GM12878 (cell line): Measurements from ENCODE around the gene SEPTIN10. TPM values are rescaled to one million over a fixed set of nuclear protein-coding genes. Genes with fewer than 3 reads are reported as not detected.

Source experiments
- ATAC-seq: fragments of 200-7000 bp; cut with Tn5 transposase; 3 replicates; pipeline ENCODE4 v1.9.1; 2020; ENCODE audit warnings: mild to moderate bottlenecking, moderate library complexity
- BruUV-seq: library from RNA; stranded (reverse); fragments of 400-500 nt; replicated peaks from 2 replicates; lab custom pipeline; 2021; lab: Mats Ljungman, UMichigan
- CTCF ChIA-PET: fragments of 300-600 bp; sonication (Branson Sonifier 250); formaldehyde crosslinking; extraction: SDS; loops from one replicate; lab custom pipeline; 2021; ENCODE audit warnings: inconsistent platforms; lab: Yijun Ruan, JAX
- POLR2A ChIA-PET: fragments of 350-600 bp; formaldehyde crosslinking; extraction: SDS; loops from one replicate; lab custom pipeline; 2021; ENCODE audit warnings: inconsistent platforms; lab: Charles Lee
- RAD21 ChIA-PET: fragments of 300-600 bp; sonication (Branson Sonifier 250); formaldehyde crosslinking; loops from one replicate; lab custom pipeline; 2023; ENCODE audit warnings: antibody characterized with exemption; ENCODE audit not compliant: unreplicated experiment; lab: Charles Lee
- SMC1A ChIA-PET: fragments of 300-600 bp; sonication (Branson Sonifier 250); formaldehyde crosslinking; loops from one replicate; lab custom pipeline; 2023; ENCODE audit not compliant: unreplicated experiment, uncharacterized antibody; lab: Charles Lee
- DNase-seq: peaks from one replicate; pipeline ENCODE4 v3.0.0-alpha.2; 2011; ENCODE audit warnings: low read depth, low spot score
- FAIRE-seq: peaks from 3 replicates; lab custom pipeline; 2011; peaks lifted over from hg19 to GRCh38; lab: Jason Lieb, UNC
- H2AFZ ChIP-seq: 2 replicates; pipeline ENCODE4 v1.6.0; 2011; ENCODE audit warnings: low read depth, low read length, control low read depth; ENCODE audit not compliant: control insufficient read depth
- H3K27ac ChIP-seq: 2 replicates; pipeline ENCODE4 v1.5.1; 2011; ENCODE audit warnings: control low read depth; ENCODE audit not compliant: control insufficient read depth, insufficient read depth
- H3K27me3 ChIP-seq, 2 experiments: replicated peaks in 1 of 2; 2 replicates each; pipeline versions ENCODE4 v1.6.0 to v1.6.1; 2011; ENCODE audit warnings: low read length in 1 of 2; ENCODE audit not compliant: control insufficient read depth in 2 of 2, insufficient read depth in 2 of 2
- H3K36me3 ChIP-seq, 2 experiments: 2 replicates each; pipeline ENCODE4 v1.5.1; 2011; ENCODE audit warnings: low read length in 1 of 2; ENCODE audit not compliant: control insufficient read depth in 2 of 2, insufficient read depth in 2 of 2
- H3K4me1 ChIP-seq: 2 replicates; pipeline ENCODE4 v1.6.1; 2011; ENCODE audit warnings: mild to moderate bottlenecking, low read length, moderate library complexity, mixed read lengths; ENCODE audit not compliant: control insufficient read depth, insufficient read depth
- H3K4me2 ChIP-seq: 2 replicates; pipeline ENCODE4 v1.6.0; 2011; ENCODE audit warnings: control low read depth; ENCODE audit not compliant: control insufficient read depth, insufficient read depth
- H3K4me3 ChIP-seq: fragments of 200-600 bp; sonication (generic); 2 replicates; pipeline ENCODE4 v1.5.1; 2016
- H3K79me2 ChIP-seq: 2 replicates; pipeline ENCODE4 v1.6.0; 2011; ENCODE audit warnings: low read length; ENCODE audit not compliant: control insufficient read depth, insufficient read depth
- H3K9ac ChIP-seq: 2 replicates; pipeline ENCODE4 v1.8.0; 2011; ENCODE audit warnings: low read length, control low read depth, mixed read lengths; ENCODE audit not compliant: control insufficient read depth, insufficient read depth
- H3K9me3 ChIP-seq: replicated peaks from 3 replicates; pipeline ENCODE4 v1.5.1; 2011; ENCODE audit warnings: mild to moderate bottlenecking, low read length; ENCODE audit not compliant: control insufficient read depth, insufficient read depth
- H4K20me1 ChIP-seq: 2 replicates; pipeline ENCODE4 v1.6.0; 2011; ENCODE audit not compliant: control insufficient read depth, insufficient read depth
- ATF2 ChIP-seq: IDR thresholded peaks from 2 replicates; pipeline ENCODE4 v1.6.1; 2012; ENCODE audit warnings: low read length, inconsistent platforms
- DPF2 ChIP-seq: fragments of 450-650 bp; IDR thresholded peaks from 2 replicates; pipeline ENCODE4 v1.6.1; 2017; ENCODE audit warnings: mild to moderate bottlenecking
- EP300 ChIP-seq, 2 experiments: fragments of 150-350 bp in 1 of 2; IDR thresholded peaks; 2 replicates each; pipeline ENCODE4 v1.6.1; 2011 to 2012; ENCODE audit warnings: low read depth in 2 of 2, low read length in 2 of 2, borderline replicate concordance in 1 of 2, improper control_type of control experiment in 1 of 2, inconsistent platforms in 1 of 2; ENCODE audit not compliant: control insufficient read depth in 1 of 2
- HDAC2 ChIP-seq: fragments of 200-600 bp; sonication (generic); IDR thresholded peaks from 2 replicates; pipeline ENCODE4 v1.6.1; 2017
- POU2F2 ChIP-seq: IDR thresholded peaks from 3 replicates; pipeline ENCODE4 v1.6.1; 2011; ENCODE audit warnings: low read depth, mild to moderate bottlenecking, low read length, borderline replicate concordance
- PRDM15 ChIP-seq: fragments of 450-650 bp; formaldehyde crosslinking; IDR thresholded peaks from 2 replicates; pipeline ENCODE4 v1.4.0; 2020; ENCODE audit warnings: mild to moderate bottlenecking, moderate library complexity
- RFX5 ChIP-seq: IDR thresholded peaks from 2 replicates; pipeline ENCODE4 v1.6.1; 2011; ENCODE audit warnings: low read depth, low read length, improper control_type of control experiment
- SUZ12 ChIP-seq: fragments of 200-600 bp; sonication (generic); IDR thresholded peaks from one replicate; pipeline ENCODE4 v1.6.1; 2018; ENCODE audit warnings: antibody characterized with exemption, mild to moderate bottlenecking; ENCODE audit not compliant: unreplicated experiment
- WGBS: methylation state at CpG from one replicate; pipeline ENCODE4 v1.1.6; 2016; ENCODE audit warnings: low lambda C conversion rate; ENCODE audit not compliant: insufficient replicate concordance, insufficient coverage; ENCODE audit errors: missing lambda C conversion rate; 5-methylcytosine and 5-hydroxymethylcytosine counted together
- in situ Hi-C: fragments of 300-500 bp; cut with MboI; formaldehyde crosslinking; loops from 9 replicates; pipeline ENCODE4 v1.14.3; 2018; ENCODE audit warnings: mixed read lengths
- intact Hi-C: fragments of 100-400 bp; cut with micrococcal nuclease; formaldehyde crosslinking; loops from one replicate; pipeline ENCODE4 v1.14.2; 2022; ENCODE audit not compliant: unreplicated experiment
- polyA plus RNA-seq, 11 experiments: library from polyadenylated mRNA; depleted of rRNA in 4 of 11; unstranded in 6 of 11; stranded (reverse) in 5 of 11; fragments of >200 nt; fragmentation: Nextera tagmentation in 4 of 11; fragmentation: Illumina TruSeq in 1 of 11; extraction: Ambion mirVana in 4 of 11; extraction: Trizol in 1 of 11; gene quantifications; 1 replicate in 1 of 11; 2 replicates in 10 of 11; pipeline versions ENCODE4 v1.2.1 to v1.2.3, GENCODE V29; 2011 to 2016; ENCODE audit warnings: inconsistent platforms in 2 of 11, missing spikeins in 2 of 11, low read depth in 1 of 11
- total RNA-seq, 4 experiments: library from RNA; depleted of rRNA in 3 of 4; stranded (reverse); fragments of >200 nt in 3 of 4; fragmentation: Illumina TruSeq in 1 of 4; extraction: Trizol in 1 of 4; gene quantifications; 2 replicates each; pipeline versions ENCODE4 v1.2.1 to v1.2.3, GENCODE V29; 2013 to 2021

The SEPTIN10 gene
- total and polyA plus RNA-seq, 10 of the 15 experiments (the other 5 are each of a cell fraction or from before 2014, with no cell fraction given) = 20.2 to 132 (median 62.7) TPM

GRCh38 chr2:109501461-109501860 lies 112.3 kb downstream of the SEPTIN10 start (continued):
- TF ChIP-seq ATF2 = no peak
- TF ChIP-seq HDAC2 = no peak
- TF ChIP-seq SUZ12 = no peak
- TF ChIP-seq DPF2 = no peak
- no peak for TF ChIP-seq POU2F2

GRCh38 chr2:109500910-109501309 lies 112.9 kb downstream of the SEPTIN10 start:
- H3K79me2 ChIP-seq = no peaks in the 10 kb centered on the region
- ChIA-PET RAD21 (interaction anchor here (1.5 kb wide), 1 partner anchor 10 kb away, joined by 6 read pairs; no protein-coding TSS in a partner anchor), SMC1A (interaction anchor here (1.1 to 1.9 kb wide), 2 partner anchors 13 to 26 kb away, joined by 3 to 5 read pairs; no protein-coding TSS in a partner anchor), CTCF (no interaction called here), POLR2A (no interaction called here)
- no peaks in the 10 kb centered on the region for H3K36me3 ChIP-seq
- peaks cover 6% of the 10 kb centered on the region for H3K4me1 ChIP-seq
- intact Hi-C loops (no loop called here), in situ Hi-C loops (no loop called here)
- no peak overlapping the region for H3K4me2 ChIP-seq
- no peak overlapping the region for H2AFZ ChIP-seq
- no peak overlapping the region for H3K27ac ChIP-seq
- H3K9ac ChIP-seq = no peak overlapping the region
- TF ChIP-seq PRDM15 (CRISPR knock-in tag) = no peak
- TF ChIP-seq EP300 (IDR thresholded peaks at IDR 0.05; ENCODE audit: borderline replicate concordance in 1 of 2, control insufficient read depth in 1 of 2, low read depth in 2 of 2, low read length in 2 of 2) = no peak
- no peak for TF ChIP-seq RFX5
- H4K20me1 ChIP-seq = no peaks in the 10 kb centered on the region
- H3K4me3 ChIP-seq = no peak overlapping the region
- FAIRE-seq (no peak), ATAC-seq (no peak), DNase-seq (no peak)
- 42% methylated on average over 8 of the region's 8 CpGs for WGBS
- no peaks in the 10 kb centered on the region for H3K27me3 ChIP-seq
- no TSS peak for BruUV-seq
- H3K9me3 ChIP-seq = no peaks in the 10 kb centered on the region
